22Rv1 (cell line): ENCODE data around the gene HOMER1.

Experiments
- H3K27ac ChIP-seq: fragments of 450-650 bp; 2 replicates; pipeline ENCODE4 v1.5.1; 2017
- ZFX ChIP-seq: fragments of 450-650 bp; IDR thresholded peaks from 2 replicates; pipeline ENCODE4 v1.6.1; 2017; ENCODE audit warnings: antibody characterized with exemption, borderline replicate concordance
- TF ChIP-seq, protein P1 (sequence below): fragments of 450-650 bp; IDR thresholded peaks from 2 replicates; pipeline ENCODE4 v1.5.1; 2017; ENCODE audit warnings: mild to moderate bottlenecking

HOMER1 gene

DNA sequence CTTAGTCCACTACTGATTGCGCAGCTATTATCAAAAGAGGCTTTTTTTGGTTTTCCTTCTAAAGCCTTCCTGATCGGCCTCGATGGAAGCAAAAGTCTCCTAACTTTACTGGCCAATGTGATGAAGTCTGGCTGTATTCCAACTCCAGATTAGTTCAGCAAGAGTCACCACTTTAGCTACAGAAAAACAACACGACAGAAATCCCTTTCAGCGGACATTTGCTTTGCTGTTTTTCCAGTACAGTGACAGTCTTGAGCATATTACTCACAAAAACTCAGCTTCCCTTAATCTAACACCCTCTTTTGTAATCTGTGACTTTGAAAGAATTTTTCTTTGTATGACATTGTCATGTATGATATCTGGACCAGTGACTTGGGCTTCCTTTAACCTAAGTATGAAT, 95.7 kb downstream of the HOMER1 start:
- no peak for TF ChIP-seq ZFX
- TF ChIP-seq, protein P1, sequence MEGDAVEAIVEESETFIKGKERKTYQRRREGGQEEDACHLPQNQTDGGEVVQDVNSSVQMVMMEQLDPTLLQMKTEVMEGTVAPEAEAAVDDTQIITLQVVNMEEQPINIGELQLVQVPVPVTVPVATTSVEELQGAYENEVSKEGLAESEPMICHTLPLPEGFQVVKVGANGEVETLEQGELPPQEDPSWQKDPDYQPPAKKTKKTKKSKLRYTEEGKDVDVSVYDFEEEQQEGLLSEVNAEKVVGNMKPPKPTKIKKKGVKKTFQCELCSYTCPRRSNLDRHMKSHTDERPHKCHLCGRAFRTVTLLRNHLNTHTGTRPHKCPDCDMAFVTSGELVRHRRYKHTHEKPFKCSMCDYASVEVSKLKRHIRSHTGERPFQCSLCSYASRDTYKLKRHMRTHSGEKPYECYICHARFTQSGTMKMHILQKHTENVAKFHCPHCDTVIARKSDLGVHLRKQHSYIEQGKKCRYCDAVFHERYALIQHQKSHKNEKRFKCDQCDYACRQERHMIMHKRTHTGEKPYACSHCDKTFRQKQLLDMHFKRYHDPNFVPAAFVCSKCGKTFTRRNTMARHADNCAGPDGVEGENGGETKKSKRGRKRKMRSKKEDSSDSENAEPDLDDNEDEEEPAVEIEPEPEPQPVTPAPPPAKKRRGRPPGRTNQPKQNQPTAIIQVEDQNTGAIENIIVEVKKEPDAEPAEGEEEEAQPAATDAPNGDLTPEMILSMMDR, result no peak
- no peak overlapping the region for H3K27ac ChIP-seq

DNA sequence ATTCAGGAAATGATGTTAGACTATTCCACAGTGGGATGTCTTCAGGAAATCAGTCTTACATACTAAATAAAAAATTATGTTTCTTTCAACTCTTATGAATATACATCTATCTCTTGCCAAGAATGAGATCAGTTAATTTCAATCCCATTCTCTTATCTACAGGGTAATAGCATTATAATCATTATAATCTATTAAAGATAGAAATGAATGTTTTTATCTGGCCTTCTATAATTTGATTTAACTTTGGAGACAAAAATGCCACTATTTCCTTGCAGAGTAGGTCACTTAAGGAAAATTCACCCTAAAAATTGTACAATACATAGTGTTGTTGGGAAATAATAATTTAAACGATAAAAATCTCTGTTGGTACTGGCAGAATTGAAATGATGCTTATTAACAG, 96.4 kb downstream of the HOMER1 start:
- TF ChIP-seq, protein P1, result no peak
- TF ChIP-seq ZFX, result no peak
- no peak overlapping the region for H3K27ac ChIP-seq

DNA sequence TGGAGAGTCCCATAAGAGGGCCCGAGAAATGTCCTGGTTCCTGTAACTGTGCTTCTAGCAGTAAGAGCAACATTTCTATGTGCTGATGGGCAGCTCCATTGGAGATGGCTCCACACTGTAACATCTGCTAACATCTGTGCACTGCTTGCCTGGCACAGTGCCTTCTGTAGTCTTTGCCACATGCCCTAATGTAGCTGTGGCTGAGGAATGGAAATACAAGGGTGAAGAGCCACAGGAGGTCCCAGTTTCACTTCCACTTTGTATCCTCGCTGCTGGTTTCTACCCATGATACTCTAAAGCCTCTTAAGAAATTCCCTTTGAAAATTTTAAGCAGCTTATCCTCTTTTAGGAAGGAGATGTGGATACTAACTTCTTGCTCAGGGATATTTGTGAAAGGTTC, 97.4 kb downstream of the HOMER1 start:
- TF ChIP-seq ZFX, result no peak
- TF ChIP-seq, protein P1, result no peak
- H3K27ac ChIP-seq, result no peak overlapping the region

DNA sequence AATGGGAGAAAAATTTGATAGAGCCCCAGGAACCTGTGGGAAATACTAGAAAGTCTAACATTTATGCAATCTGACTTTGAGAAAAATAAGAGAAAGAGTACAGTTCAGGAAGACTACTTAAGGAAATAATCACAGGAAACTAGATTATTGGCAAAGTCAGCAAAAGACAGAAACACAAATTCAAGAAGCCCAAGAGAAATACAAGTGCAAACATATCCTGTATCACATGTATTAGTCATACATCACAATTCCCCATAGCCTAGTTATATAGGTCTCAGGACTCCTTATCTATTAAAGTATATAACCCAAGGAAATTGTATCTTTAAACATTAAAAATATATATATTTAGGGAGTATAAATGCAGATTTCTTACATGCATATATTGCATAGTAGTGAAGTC, 100.8 kb downstream of the HOMER1 start:
- TF ChIP-seq ZFX, result no peak
- TF ChIP-seq, protein P1, result no peak
- H3K27ac ChIP-seq, result no peak overlapping the region

DNA sequence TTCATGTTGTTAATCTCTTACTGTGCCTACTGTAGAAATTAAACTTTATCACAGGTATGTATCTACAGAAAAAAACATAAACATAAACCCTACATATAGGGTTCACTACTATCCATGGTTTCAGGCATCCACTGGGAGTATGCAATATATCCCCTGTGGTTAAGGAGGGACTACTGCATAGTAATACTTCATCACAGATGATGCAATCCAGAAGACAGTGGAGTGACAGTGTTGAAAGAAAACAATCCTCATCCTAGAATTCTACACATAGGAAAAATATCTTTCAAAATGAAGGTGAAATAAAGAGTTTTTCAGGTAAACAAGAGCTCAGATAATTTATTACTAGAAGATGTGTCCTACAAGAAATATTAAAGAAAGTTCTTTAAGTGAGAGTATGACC, 105.9 kb downstream of the HOMER1 start:
- H3K27ac ChIP-seq, result no peak overlapping the region
- no peak for TF ChIP-seq ZFX
- TF ChIP-seq, protein P1, result no peak

DNA sequence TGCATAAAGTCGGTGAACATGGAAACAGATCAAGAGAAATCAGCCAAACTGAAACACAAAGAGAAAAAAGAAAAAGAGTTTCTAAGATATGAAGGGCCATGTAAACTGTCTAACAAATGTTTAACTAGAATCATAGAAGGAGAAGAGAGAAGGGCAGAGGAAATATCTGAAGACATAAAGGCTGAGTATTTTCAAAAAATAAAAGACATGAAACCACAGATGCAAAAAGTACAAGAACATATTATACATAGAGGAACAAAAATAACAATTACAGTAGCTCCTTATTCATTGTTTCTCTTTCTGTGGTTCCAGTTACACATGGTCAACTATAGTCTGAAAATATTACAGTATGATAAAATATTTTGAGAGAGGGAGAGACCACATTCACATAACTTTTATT, 106.3 kb downstream of the HOMER1 start:
- TF ChIP-seq ZFX, result no peak
- TF ChIP-seq, protein P1, result no peak
- H3K27ac ChIP-seq, result no peak overlapping the region

DNA sequence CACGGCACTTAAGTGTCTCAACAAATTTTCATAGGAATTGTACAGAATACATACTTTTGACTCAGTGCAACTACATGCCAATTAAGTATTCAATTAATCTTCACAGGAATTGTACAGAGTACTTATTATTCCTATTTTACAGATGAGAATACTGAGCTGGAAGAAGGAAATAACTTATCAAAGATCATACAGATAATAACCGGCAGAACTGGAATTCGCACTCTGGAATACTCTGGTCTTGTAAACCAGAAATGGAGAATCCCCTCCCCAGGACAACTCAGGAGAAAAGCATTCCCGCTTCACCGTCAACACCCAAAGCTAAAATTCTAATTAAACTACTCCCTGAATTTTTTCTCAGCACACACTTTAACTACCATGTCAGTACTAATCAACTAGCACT, 112.7 kb downstream of the HOMER1 start:
- no peak for TF ChIP-seq ZFX
- TF ChIP-seq, protein P1, result no peak
- no peak overlapping the region for H3K27ac ChIP-seq
